Middle frontal gyrus (tissue), 1 donor: ENCODE measurements around the gene FCGR3B.
"Not testable (repeated sequence)": the region's sequence is repeated elsewhere in the genome, so short reads cannot be mapped to it uniquely, and the experiment has no call there.

Experiments
- DNase-seq: peaks from one replicate; pipeline ENCODE4 v3.0.0-alpha.2; 2015; ENCODE audit warnings: low spot score; ENCODE audit errors: extremely low spot score

The FCGR3B gene

DNA sequence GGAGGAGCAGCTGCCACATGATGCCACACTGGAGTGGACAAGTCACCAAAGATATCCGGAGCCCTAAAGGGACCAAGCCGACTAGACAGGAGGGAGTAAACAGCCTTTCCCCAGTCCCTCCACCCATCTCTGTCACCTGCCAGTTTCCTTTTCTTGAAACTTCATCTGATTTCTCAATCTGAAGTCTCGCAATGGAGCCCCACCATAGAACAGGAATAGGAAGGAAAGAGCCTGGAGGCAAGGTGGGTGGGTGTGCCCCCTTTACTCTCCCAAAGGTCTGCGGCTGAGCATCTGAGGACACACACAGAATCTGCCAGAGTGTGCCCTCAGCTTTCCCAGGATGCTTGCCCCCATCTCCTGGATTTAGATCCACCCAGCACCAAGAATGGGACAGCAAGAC, at the start of gene FCGR3B:
FCGR3B (minus strand) TSS at position 101 of the 400 bp plus-strand sequence; CDS start at position 19, 82 bp downstream.
- no peak for DNase-seq

DNA sequence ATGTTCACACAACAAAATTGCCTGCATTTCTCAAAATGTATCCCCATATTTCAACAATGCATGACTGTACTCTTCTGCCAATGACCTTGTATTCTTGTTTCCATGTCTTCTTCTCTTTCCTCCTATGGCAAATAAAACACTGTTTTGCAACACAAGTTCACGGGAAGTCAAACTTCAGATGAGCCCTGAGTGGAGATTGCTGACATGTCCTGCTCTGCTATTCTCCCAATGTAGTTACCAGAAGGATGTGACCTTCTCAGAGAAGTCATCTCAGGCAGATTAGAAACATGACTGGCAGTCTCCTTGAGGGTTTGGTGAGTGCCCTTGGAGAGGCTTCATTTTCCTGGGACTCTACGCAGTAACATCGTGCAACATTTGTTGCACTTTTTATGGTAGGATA, 47.5 kb upstream of the FCGR3B start:
- no peak for DNase-seq

DNA sequence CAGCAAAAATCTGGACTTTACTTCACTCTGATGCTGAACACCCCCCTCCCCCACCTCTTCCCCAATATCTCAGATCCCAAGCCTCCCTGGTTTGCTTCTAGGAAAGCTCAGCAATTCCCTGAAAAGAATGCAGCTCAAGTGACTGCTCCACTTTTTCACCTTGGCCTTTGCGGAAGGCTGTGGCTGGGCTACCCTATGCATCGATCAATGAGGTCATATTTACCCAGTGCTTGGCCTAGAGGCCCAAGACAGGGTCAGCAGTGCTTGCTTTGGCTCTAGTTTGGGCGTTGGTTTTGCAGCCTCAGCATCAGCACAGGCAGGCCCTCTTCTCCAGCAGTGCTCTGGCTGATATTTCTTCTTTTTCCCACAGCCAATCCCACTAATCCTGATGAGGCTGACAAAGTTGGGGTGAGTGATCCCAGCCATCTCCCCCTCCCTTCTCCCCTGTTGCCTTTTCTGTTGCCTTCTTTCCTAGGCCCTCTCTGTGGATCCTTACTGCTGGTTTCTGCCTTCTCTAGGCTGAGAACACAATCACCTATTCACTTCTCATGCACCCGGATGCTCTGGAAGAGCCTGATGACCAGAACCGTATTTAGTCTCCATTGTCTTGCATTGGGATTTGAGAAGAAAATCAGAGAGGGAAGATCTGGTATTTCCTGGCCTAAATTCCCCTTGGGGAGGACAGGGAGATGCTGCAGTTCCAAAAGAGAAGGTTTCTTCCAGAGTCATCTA, 46.1 kb upstream of the FCGR3B start:
- no peak for DNase-seq

DNA sequence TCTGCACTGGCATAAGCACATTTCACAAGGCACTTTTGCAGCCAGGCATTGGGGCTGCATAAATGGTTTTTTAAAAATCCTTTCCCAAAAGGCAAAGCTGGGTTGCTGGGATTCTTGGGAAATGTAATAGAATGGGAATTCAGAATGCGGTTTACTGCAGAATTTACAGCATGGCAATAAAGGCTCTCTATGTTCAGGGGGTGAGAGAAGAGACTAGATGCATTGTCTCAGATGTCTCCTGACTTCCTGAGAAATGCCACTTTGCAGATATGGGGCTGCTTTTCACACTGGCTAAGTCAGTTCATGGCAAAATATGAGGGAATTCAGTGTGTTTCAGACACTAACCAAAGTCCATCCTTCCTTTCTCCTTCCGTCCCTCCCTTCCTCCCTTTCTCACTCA, 45.5 kb upstream of the FCGR3B start:
- DNase-seq, result no peak

DNA sequence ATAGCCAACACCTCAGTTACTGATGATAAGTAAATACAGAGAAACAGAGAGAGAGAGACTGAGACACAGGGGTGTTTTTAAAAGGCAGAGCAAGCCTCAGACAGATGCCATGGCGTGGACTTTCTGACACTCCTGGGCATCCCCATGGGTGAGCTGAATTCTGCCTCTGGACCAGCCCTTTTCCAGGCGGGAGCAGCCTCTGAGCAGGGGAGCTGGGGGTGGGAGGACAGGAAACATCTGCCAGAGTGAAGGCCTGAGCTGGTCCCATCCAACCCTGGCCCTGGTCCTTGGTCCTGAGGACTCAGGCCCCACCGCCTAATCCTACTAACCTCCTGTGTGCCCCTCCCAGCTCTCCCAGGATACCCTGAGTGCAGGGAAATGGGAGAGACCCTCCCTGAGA, 43.9 kb upstream of the FCGR3B start:
- not testable (repeated sequence) for DNase-seq

DNA sequence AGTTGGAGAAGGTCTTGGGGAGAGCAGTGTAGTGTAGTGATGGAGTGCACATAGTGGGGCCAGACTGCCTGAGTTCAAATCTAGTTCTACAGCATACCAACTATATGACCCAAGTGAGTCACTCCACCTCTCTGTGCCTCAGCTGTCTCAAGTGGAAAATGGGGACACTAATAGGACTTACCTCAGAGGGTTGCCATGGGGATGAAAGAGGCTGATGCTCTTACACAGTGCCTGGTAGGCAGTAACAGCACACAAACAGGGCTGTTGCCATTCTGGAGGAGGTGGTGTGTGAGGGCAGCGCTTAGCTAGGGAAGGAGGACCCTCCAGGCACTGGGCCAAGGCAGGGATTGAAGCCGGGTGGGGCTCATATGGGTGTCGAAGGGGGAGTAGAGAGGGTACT, 43.5 kb upstream of the FCGR3B start:
- DNase-seq, result not testable (repeated sequence)

DNA sequence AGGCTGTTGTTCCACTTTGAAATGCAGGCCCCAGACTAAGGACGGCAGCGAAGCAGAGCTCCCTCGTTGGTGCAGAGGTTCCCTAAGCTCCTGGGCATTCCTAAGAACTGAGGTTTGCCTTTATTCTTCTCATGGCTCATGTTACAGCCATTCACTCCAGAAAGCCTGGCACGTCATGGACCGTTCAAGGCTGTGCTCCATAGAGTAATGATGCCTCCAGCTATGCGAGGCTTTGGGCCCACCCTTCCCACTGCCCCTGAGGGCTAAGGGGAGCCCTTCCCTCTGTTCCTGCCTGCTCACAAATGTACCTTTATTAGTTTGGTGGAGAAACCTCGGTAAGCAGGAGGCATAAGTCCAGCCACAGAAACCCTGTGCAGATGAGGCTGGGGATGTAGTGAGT, 42.5 kb upstream of the FCGR3B start:
- not testable (repeated sequence) for DNase-seq

DNA sequence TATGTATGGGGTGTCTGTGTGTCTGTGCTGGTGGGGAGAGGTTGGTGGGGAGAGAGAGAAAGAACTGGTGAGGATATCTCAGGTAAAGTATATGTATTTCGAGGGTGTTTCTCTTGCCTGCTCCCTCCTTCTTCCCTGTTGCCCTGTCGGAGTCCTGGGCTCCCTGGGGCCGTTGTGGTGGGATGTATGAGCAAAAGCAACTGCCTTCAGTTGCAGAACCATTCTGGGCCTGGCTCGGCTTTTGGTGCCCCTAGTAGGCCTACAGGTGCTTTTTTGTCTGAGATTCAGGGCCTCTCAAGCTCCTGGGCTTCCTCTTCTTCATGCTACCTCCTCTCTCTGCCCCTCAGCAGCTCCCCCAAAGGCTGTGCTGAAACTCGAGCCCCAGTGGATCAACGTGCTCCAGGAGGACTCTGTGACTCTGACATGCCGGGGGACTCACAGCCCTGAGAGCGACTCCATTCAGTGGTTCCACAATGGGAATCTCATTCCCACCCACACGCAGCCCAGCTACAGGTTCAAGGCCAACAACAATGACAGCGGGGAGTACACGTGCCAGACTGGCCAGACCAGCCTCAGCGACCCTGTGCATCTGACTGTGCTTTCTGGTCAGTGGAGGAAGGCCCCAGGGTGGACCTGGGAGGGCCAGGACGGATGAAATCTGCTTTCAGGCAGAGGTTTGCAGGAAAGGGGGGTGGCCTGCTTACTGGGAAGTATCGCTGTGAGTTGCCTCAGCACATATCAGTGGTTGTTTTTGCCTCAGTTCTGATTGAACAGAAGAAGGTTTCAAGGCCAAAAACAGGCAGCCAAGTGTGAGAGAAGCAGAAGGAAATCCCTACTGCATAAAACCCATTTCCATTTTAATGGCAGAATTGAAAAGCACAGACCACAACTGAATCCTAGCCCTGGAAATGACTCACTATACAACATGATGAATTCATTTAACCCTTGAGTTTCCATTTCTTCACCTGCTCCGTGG, 40.4 kb upstream of the FCGR3B start:
- DNase-seq, result not testable (repeated sequence)

DNA sequence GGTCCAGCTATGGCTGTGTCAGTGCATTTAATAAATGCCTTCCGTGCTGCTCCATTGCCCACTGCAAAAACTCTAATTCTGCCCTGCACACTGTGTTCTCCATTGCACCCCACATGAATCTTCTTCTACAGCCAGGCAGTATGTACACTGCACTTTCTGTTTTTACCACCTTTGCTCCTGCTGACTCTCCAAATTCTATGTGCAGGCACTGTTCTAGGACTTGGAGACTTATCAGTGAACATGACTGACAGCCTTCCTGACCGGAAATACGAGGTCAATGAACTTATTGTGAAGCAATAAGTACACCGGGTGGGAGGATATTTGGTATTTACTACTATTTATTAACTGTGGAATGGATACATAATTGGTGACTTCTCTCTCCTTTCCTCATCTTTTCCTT, 33.7 kb upstream of the FCGR3B start:
- not testable (repeated sequence) for DNase-seq

DNA sequence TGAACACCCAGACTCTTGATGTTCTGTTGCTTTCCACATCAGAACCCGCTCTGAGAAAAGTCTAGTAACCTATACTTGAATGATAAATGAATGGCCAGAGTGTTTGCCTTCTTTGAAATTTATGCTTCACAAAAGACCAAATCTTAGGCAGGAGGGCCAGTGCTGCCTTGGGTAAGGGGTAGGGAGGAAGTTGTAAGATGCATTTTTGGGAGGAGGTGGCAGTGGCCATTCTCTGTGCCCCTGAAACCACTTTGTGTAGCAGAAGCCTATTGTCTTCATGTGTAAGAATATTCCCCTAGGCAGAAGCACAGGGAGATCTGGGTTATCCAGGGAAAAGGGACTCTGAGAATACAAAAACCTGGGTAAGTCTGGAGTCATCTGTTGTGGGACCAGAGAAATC, 32.6 kb upstream of the FCGR3B start:
- not testable (repeated sequence) for DNase-seq

DNA sequence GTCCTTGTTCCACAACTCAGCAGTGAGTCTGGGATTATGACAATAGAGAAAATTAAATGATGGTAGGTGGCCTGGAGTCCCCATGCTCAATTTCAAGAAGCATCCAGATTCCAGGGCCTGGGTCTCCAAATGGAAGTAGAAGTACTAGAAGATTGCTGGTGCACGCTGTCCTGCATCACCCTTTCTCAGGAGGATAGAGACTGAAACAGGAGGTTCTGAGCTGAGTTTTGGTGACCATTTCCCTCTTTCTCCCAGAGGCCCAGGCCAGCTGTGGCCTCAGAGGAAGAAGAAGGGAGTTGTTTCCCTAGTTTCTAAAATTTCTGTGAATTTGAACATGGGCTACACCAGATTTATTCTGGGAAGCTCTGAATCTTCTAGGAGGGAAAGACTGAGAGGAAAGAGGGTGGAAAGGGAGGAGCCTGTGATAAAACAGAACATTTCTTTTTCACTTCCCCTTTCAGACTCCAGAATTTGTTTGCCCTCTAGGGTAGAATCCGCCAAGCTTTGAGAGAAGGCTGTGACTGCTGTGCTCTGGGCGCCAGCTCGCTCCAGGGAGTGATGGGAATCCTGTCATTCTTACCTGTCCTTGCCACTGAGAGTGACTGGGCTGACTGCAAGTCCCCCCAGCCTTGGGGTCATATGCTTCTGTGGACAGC, 31.8 kb upstream of the FCGR3B start, which contains the start of gene FCGR2B:
FCGR2B (plus strand) TSS at position 460 of the 656 bp plus-strand sequence; CDS start at position 559, 99 bp downstream.
- not testable (repeated sequence) for DNase-seq

DNA sequence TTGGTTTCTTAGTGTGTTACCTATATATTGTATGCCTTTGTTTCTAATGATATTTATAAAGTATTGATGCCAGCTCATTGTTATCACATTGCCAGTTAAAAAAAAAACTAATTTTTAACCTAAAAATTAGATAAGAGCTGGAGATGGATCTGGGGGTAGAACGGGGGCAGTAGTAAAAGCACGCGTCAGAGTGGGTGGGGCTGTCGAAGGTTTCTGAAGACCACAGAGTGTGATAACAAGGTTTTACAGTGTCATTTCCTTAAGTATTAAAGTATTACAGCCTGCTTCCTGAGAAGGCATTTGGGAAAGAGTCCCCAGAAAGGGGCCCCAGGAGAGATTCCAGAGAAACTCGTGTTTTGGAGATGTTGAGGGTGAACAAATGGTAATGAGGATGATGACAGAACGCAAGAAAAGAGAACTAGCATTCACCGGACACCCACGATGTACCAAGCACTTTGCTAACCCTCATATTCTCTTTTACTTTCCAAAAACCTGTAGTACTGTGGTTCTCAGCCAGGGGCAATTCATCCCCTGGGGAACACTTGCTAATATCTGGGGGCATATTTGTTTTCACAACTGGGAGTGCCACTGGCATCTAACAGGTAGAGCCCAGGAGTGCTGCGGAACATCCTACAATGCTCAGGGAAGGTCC, 30.8 kb upstream of the FCGR3B start:
- DNase-seq, result not testable (repeated sequence)

DNA sequence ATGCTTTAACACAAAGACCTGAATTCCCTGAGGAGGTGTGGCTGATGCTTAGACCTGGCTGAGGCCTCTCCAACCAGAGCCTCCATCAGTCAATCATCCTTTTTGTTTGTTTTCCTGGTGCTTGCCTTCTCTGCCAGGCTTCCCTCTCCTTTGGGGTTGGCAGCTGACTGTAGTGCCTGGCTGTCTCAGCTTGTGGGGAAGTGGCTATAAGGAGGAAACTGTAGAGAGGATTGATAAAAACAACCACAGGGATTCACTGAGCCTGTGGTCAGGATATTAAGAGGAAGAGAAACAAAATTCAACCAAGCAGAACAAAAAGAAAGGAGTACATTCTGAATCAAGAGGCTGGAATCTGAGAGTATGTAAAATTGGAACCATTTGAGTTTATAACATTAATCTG, 27.5 kb upstream of the FCGR3B start:
- not testable (repeated sequence) for DNase-seq

DNA sequence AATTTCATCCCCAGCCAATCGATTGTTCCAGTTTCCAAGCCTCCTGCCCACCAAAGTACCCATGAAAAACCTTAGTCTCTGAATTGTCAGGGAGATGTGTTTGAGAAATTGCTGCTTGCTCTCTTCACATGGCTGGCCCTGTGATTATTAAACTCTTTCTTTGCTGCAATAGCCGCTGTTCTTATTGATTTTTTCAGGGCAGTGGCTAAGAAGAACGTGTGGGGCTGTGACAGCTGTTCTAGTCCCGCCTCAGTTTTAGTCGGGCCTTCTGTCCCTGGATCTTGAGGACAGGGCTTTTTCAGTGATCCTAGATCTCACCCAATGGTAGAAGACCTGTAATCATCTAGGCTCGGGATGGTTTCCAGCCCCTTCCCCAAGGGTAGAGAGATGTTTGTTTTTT, 23.0 kb upstream of the FCGR3B start:
- DNase-seq, result not testable (repeated sequence)

DNA sequence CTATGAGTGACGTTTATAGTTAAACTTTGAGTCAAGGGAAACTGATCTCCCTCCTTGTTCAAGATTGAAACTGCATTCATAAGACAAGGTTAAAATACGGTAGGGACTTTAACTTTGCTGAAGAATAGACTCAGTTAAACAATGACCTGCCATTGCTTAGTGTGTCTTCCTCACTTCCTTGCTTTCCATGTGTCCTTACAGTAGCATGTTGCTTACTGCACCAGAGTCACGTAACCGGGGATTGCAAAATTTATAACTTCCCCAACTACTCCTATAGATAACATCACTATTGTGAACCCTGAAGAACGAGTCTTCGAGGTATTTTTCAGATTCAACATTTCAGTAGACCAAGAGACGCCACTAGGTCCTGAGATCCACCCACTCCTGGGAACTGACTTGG, 22.6 kb upstream of the FCGR3B start:
- not testable (repeated sequence) for DNase-seq

DNA sequence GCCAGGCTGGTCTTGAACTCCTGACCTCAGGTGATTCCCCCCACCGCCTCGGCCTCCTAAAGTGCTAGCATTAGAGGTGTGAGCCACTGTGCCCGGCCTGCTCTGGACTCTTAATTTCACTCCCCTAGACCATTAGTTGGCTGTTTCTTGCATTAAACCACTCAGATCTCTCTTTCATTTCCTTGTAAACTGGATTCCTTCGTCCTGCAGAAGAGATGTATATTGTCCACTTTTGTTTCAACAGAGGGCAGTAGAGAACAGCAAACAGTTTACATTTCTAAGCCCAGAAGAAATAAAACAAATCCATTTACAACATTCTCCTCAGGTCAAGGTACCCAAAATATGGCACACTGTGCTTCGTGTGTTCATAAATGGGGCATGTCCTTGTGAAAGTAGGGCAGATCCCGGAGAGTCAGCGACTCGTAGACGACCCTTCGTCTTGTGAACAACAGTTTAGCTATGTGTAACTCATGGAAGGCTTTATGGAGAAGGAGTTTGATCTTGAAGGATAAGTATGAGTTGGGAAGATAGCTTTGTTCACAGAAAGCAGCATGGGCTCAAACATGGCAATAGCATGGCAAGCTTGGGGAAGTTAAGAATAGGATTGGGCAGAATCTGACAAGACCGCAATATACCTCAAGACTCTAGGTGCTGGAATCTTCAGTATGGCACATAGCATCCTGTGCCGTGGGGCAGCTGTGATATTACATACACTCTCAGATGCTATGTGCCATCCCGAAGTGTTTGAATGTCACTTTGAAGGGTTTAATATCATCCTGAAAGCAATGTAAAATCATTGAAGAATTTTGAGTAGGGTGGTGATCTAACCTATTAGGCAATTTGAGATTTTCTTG, 16.8 kb upstream of the FCGR3B start:
- DNase-seq, result peak; percentile 4

DNA sequence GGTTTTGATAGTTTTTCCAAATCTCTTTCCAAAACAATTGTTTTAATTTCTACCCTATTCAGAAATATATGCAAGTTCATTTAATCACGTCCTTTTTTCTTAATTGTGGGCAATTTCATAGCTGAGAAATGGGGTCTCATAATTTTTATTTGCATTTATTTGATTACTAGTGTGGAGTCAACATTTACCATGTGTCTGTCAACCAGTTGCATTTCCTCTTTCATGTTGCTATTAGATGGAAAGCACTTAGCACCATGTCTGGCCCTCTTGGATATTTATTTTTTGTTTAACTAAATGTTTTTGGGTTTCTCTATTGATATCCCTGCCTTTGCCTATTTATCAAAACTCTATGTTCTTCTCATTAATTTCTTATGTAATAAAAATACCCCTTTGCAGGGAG, 13.9 kb upstream of the FCGR3B start:
- DNase-seq, result not testable (repeated sequence)

DNA sequence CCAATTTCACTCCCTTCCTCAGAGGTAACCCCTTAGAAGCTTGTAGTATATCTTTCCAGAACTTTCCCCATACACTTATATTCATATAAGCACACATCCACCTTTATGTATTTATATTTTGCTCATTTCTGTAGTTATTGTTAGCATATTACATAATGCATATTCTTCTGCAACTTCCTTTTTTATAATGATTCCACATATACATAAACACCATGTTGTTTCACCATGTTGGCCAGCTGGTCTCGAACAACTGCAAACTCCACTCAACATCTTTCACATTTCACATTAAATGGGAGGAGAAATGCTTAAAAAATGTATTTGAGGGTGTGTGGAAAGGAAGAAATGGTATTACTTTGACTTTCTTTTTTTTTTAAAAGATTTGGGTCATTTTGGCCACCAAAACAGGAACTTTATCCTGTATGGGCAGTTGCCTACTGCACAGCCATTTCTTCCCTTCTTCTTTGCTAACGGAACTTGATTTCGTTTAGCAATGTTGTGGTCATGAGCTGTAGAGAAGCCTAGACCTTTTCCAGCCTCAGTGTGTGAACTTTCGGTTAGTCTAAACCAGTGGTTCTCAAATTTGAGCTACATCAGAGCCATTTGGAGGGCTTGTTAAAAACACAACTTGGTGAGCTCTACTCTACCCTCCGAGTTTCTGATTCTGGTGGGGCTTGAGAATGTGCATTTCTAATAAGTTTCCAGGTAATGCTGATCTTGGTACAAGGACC, 12.7 kb upstream of the FCGR3B start:
- DNase-seq, result not testable (repeated sequence)

DNA sequence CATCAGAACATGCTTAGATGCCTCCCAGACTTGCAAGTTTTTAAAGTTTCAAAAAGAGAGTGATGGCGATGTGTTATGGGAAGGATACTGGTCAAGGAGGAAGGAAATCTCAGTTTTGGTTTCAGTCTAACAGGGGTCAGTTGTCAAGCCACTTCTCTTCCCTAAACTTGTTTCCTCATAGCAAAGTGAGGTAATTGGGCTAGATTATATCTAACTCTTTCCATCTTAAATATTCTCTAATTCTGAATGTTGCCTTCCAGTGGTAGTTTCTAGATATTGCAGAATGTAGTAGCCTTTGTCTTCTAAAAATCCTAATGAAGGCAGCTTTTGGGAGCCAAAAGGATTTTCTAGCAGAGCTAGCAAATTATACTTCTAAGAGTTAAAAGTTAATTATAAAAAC, 11.7 kb upstream of the FCGR3B start:
- DNase-seq, result not testable (repeated sequence)
